K562 (cell line): ENCODE data around the gene ABHD5. TPM values are rescaled to one million over a fixed set of nuclear protein-coding genes. Genes with fewer than 3 reads are reported as not detected.
A peak's percentile ranks its signal among the peaks of the same experiment; 100 is the strongest.

Experiments used
- CC2D1A ChIP-seq: fragments of 450-650 bp; IDR thresholded peaks from 2 replicates; pipeline ENCODE4 v1.6.1; 2017; ENCODE audit warnings: mild to moderate bottlenecking
- DMBX1 ChIP-seq: fragments of 250-450 bp; sonication (Bioruptor Pico); IDR thresholded peaks from 2 replicates; pipeline ENCODE4 v1.8.0; 2022; ENCODE audit warnings: inconsistent platforms, mild to moderate bottlenecking, moderate library complexity, borderline replicate concordance
- EHMT2 ChIP-seq: fragments of 450-650 bp; IDR thresholded peaks from 2 replicates; pipeline ENCODE4 v1.6.1; 2018; ENCODE audit warnings: antibody characterized with exemption
- L3MBTL2 ChIP-seq: fragments of 450-650 bp; IDR thresholded peaks from 2 replicates; pipeline ENCODE4 v1.6.1; 2016; ENCODE audit warnings: mild to moderate bottlenecking, moderate library complexity
- NR4A1 ChIP-seq, 2 experiments: fragments of 250-450 bp in 1 of 2; fragments of 450-650 bp in 1 of 2; sonication (Bioruptor Pico) in 1 of 2; IDR thresholded peaks; 2 replicates each; pipeline versions ENCODE4 v1.4.0 to v1.6.1; 2016 to 2020; ENCODE audit warnings: mild to moderate bottlenecking in 2 of 2, missing compliant biosample characterization in 1 of 2, missing genetic modification characterization in 1 of 2, moderate library complexity in 1 of 2
- RBM17 ChIP-seq: fragments of 200-400 bp; formaldehyde crosslinking; IDR thresholded peaks from 2 replicates; pipeline ENCODE4 v1.6.1; 2017; ENCODE audit warnings: low read depth, mild to moderate bottlenecking, low read length, borderline replicate concordance
- RBM34 ChIP-seq: fragments of 200-400 bp; formaldehyde crosslinking; IDR thresholded peaks from 2 replicates; pipeline ENCODE4 v1.6.1; 2018; ENCODE audit warnings: low read length, borderline replicate concordance; ENCODE audit not compliant: insufficient read depth
- SMAD4 ChIP-seq: fragments of 250-450 bp; sonication (Bioruptor Pico); conservative IDR thresholded peaks from 2 replicates; pipeline ENCODE4 v1.8.0; 2021; ENCODE audit warnings: inconsistent platforms, mild to moderate bottlenecking, moderate library complexity
- ZBTB7A ChIP-seq: IDR thresholded peaks from 2 replicates; pipeline ENCODE4 v1.6.1; 2011; ENCODE audit warnings: low read depth, mild to moderate bottlenecking, low read length, moderate library complexity, borderline replicate concordance; ENCODE audit not compliant: control insufficient read depth
- ZFX ChIP-seq: sonication (generic); formaldehyde crosslinking; IDR thresholded peaks from 2 replicates; pipeline ENCODE4 v1.8.0; 2022; ENCODE audit warnings: mild to moderate bottlenecking, missing genetic modification reagents, moderate library complexity
- polyA plus RNA-seq, 8 experiments: library from polyadenylated mRNA; depleted of rRNA in 4 of 8; stranded (reverse) in 5 of 8; unstranded in 3 of 8; fragments of >200 nt; fragmentation: Nextera tagmentation in 2 of 8; fragmentation: Illumina TruSeq in 1 of 8; extraction: Ambion mirVana in 2 of 8; extraction: Trizol in 1 of 8; gene quantifications; 2 replicates each; pipeline versions ENCODE4 v1.2.1 to v1.2.3, GENCODE V29; 2011 to 2014; ENCODE audit warnings: inconsistent platforms in 1 of 8, missing spikeins in 1 of 8
- total RNA-seq, 7 experiments: library from RNA; depleted of rRNA in 6 of 7; stranded (reverse); fragments of >200 nt in 6 of 7; fragmentation: Illumina TruSeq in 2 of 7; extraction: Trizol in 2 of 7; gene quantifications; 2 replicates each; pipeline versions ENCODE4 v1.2.1 to v1.2.3, GENCODE V29; 2011 to 2021; ENCODE audit warnings: low replicate concordance in 1 of 7
- TF ChIP-seq, protein P1 (sequence below): fragments of 450-650 bp; IDR thresholded peaks from 2 replicates; pipeline ENCODE4 v1.6.1; 2014; ENCODE audit warnings: low read depth, mild to moderate bottlenecking, moderate library complexity, borderline replicate concordance
- TF ChIP-seq, protein P2 (sequence below), 2 experiments: IDR thresholded peaks in 1 of 2; conservative IDR thresholded peaks in 1 of 2; 2 replicates each; pipeline ENCODE4 v1.6.1; 2016; ENCODE audit warnings: low read depth in 2 of 2, mild to moderate bottlenecking in 1 of 2, missing compliant biosample characterization in 1 of 2, missing genetic modification characterization in 1 of 2, moderate library complexity in 1 of 2
- TF ChIP-seq, protein P3 (sequence below): fragments of 200-800 bp; sonication (Bioruptor generic); IDR thresholded peaks from 2 replicates; pipeline ENCODE4 v1.6.1; 2017; ENCODE audit warnings: missing genetic modification characterization, missing compliant biosample characterization
- TF ChIP-seq, protein P4 (sequence below), 2 experiments: fragments of 450-650 bp in 1 of 2; sonication (generic) in 1 of 2; formaldehyde crosslinking in 1 of 2; IDR thresholded peaks in 1 of 2; conservative IDR thresholded peaks in 1 of 2; 2 replicates each; pipeline versions ENCODE4 v1.6.1 to v1.8.1; 2016 to 2023; ENCODE audit warnings: mild to moderate bottlenecking in 2 of 2, moderate library complexity in 2 of 2, inconsistent platforms in 1 of 2, missing genetic modification reagents in 1 of 2
- TF ChIP-seq, protein P5 (sequence below): fragments of 450-650 bp; IDR thresholded peaks from 2 replicates; pipeline ENCODE4 v1.6.1; 2016; ENCODE audit warnings: mild to moderate bottlenecking

ABHD5 gene
- total and polyA plus RNA-seq, 9 of the 15 experiments (the other 6 are each of a cell fraction or from before 2014, with no cell fraction given): 27.8 to 61.7 (median 39.9) TPM

DNA sequence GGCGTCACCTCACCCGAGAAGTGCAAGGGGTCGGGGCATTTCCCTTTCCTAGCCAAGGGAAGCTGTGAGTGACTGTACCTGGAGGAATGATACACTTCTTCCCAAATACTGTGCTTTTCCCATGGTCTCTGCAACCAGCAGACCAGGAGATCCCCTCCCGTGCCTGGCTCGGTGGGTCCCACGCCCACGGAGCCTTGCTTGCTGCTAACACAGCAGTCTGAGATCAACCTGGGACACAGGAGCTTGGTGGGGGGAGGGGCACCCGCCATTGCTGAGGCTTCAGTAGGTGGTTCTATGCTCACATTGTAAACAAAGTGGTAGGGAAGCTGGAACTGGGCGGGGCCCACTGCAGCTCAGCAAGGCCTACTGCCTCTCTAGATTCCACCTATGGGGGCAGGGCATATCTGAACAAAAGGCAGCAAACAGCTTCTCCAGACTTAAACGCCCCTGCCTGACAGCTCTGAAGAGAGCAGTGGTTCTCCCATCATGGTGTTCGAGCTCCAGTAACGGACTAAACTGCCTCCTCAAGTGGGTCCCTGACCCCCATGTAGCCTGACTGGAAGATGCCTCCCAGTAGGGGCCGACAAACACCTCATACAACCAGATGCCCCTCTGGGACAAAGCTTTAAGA is 31.4 kb upstream of the ABHD5 start (continued):
- TF ChIP-seq ZFX (CRISPR knock-in tag) (peak; percentile 86), SMAD4 (CRISPR knock-in tag) (peak; percentile 81), DMBX1 (CRISPR knock-in tag) (peak; percentile 75), RBM34 (no peak), CC2D1A (no peak; the same call in 1 of the 2 replicates), EHMT2 (peak; percentile 14; the same call in 1 of the 2 replicates), L3MBTL2 (peak; percentile 51), RBM17 (no peak), ZBTB7A (peak; percentile 33; the same call in 1 of the 2 replicates), NR4A1 (CRISPR knock-in tag; IDR thresholded peaks at IDR 0.05) (no peak), NR4A1 (tag; IDR thresholded peaks at IDR 0.05) (peak; percentile 51; the same call in 1 of the 2 replicates)
- TF ChIP-seq, protein P1, sequence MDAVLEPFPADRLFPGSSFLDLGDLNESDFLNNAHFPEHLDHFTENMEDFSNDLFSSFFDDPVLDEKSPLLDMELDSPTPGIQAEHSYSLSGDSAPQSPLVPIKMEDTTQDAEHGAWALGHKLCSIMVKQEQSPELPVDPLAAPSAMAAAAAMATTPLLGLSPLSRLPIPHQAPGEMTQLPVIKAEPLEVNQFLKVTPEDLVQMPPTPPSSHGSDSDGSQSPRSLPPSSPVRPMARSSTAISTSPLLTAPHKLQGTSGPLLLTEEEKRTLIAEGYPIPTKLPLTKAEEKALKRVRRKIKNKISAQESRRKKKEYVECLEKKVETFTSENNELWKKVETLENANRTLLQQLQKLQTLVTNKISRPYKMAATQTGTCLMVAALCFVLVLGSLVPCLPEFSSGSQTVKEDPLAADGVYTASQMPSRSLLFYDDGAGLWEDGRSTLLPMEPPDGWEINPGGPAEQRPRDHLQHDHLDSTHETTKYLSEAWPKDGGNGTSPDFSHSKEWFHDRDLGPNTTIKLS: peak; percentile 70; the same call in 1 of the 2 replicates
- TF ChIP-seq, protein P2, sequence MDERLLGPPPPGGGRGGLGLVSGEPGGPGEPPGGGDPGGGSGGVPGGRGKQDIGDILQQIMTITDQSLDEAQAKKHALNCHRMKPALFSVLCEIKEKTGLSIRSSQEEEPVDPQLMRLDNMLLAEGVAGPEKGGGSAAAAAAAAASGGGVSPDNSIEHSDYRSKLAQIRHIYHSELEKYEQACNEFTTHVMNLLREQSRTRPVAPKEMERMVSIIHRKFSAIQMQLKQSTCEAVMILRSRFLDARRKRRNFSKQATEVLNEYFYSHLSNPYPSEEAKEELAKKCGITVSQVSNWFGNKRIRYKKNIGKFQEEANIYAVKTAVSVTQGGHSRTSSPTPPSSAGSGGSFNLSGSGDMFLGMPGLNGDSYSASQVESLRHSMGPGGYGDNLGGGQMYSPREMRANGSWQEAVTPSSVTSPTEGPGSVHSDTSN (CRISPR knock-in tag; IDR thresholded peaks at IDR 0.05; ENCODE audit: low read depth): no peak
- TF ChIP-seq, protein P2 (tag; conservative IDR thresholded peaks at IDR 0.05; ENCODE audit: low read depth): 0 out of 2 replicates have a peak, but pooled peaks have one; percentile 22
- TF ChIP-seq, protein P3, sequence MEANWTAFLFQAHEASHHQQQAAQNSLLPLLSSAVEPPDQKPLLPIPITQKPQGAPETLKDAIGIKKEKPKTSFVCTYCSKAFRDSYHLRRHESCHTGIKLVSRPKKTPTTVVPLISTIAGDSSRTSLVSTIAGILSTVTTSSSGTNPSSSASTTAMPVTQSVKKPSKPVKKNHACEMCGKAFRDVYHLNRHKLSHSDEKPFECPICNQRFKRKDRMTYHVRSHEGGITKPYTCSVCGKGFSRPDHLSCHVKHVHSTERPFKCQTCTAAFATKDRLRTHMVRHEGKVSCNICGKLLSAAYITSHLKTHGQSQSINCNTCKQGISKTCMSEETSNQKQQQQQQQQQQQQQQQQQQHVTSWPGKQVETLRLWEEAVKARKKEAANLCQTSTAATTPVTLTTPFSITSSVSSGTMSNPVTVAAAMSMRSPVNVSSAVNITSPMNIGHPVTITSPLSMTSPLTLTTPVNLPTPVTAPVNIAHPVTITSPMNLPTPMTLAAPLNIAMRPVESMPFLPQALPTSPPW (CRISPR knock-in tag): 0 out of 2 replicates have a peak, but pooled peaks have one; percentile 31
- TF ChIP-seq, protein P4, sequence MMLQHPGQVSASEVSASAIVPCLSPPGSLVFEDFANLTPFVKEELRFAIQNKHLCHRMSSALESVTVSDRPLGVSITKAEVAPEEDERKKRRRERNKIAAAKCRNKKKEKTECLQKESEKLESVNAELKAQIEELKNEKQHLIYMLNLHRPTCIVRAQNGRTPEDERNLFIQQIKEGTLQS (IDR thresholded peaks at IDR 0.05): no peak
- TF ChIP-seq, protein P4 (CRISPR knock-in tag; conservative IDR thresholded peaks at IDR 0.05): 0 out of 2 replicates have a peak, but pooled peaks have one; percentile 36
- TF ChIP-seq, protein P5, sequence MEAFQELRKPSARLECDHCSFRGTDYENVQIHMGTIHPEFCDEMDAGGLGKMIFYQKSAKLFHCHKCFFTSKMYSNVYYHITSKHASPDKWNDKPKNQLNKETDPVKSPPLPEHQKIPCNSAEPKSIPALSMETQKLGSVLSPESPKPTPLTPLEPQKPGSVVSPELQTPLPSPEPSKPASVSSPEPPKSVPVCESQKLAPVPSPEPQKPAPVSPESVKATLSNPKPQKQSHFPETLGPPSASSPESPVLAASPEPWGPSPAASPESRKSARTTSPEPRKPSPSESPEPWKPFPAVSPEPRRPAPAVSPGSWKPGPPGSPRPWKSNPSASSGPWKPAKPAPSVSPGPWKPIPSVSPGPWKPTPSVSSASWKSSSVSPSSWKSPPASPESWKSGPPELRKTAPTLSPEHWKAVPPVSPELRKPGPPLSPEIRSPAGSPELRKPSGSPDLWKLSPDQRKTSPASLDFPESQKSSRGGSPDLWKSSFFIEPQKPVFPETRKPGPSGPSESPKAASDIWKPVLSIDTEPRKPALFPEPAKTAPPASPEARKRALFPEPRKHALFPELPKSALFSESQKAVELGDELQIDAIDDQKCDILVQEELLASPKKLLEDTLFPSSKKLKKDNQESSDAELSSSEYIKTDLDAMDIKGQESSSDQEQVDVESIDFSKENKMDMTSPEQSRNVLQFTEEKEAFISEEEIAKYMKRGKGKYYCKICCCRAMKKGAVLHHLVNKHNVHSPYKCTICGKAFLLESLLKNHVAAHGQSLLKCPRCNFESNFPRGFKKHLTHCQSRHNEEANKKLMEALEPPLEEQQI: peak; percentile 50; the same call in 1 of the 2 replicates
